Fibroblast of the aortic adventitia (primary cell): ENCODE results near the gene CLCN2. TPM values are rescaled to one million over a fixed set of nuclear protein-coding genes. Genes with fewer than 3 reads are reported as not detected.

Experiments
- DNase-seq: peaks from one replicate; pipeline ENCODE4 v3.0.0-alpha.2; 2010; ENCODE audit warnings: low read depth
- H3K4me3 ChIP-seq: 2 replicates; pipeline ENCODE4 v1.5.1; 2011; ENCODE audit warnings: low read depth, mild to moderate bottlenecking, control low read depth, low read length, moderate library complexity
- CTCF ChIP-seq: IDR thresholded peaks from 2 replicates; pipeline ENCODE4 v1.5.1; 2011; ENCODE audit warnings: mild to moderate bottlenecking, low read length, control low read depth, inconsistent platforms; ENCODE audit not compliant: insufficient read depth
- total RNA-seq: library from RNA; depleted of rRNA; stranded (reverse); fragments of >200 nt; gene quantifications from 2 replicates; pipeline ENCODE4 v1.2.3, GENCODE V29; 2012; ENCODE audit warnings: low replicate concordance

The CLCN2 gene
- total RNA-seq, result 5.9 and 6.2 TPM in 2 replicates

DNA sequence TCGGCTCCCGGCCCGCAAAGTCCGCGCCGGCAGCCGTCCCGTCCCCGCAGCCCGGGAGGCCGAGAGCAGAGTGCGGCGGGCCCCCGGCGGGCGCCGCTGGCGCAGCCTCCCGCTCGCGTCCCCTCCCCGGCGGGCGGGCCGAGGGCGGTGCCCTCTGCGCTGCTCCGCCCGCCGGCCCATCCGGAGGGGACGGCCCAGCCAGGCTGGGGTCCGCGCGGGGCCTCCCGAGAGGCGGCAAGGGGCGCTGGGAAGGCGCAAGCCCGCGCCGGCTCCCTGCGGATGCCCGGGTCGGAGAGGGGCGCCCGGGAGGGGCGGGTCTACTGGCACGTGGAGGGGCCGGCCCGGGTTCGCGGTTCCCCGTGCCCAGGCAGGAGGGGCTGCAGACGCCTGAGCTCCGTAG, at the start of gene CLCN2, which contains the start of gene POLR2H:
CLCN2 (minus strand) TSS at position 74 of the 400 bp plus-strand sequence. CDS start 126 bp downstream, outside the sequence.
POLR2H (plus strand) TSS at position 179 of the 400 bp plus-strand sequence. CDS start 1,783 bp downstream, outside the sequence.
- H3K4me3 ChIP-seq, result peak within 1 kb of the TSS; percentile 85
- DNase-seq, result peak; percentile 26
- TF ChIP-seq CTCF, result no peak

DNA sequence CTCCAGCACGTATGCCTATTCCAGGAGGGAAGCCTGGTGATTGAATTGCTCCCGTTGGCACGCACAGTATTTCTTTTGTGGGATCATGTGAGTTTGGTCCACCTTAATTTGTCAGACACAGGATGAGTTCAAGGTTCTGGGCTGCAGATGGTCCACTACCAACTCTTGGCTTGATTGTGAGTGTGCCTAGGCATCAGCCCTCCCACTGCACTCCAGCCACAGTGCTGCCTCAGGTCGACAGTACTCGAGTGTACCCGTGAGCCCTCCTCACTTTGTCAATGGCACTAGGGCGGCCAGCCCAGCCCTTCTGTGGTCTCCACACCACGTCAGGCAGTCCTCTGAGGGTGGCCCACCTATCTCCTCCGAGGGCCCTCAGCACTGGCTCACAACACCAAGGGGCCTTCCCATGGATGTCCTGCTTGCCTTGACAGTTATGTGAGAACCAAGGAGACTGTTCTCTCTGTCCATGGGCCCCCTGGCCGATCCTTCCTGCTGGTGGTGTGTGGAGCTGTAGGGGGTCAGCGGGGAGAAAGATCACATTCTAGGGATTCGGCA, 48.6 kb upstream of the CLCN2 start:
- no peak overlapping the region for H3K4me3 ChIP-seq
- TF ChIP-seq CTCF, result no peak
- no peak for DNase-seq

GRCh38 chr3:184409331-184409926, 48.0 kb upstream of the CLCN2 start:
- TF ChIP-seq CTCF, result no peak
- no peak for DNase-seq
- no peak overlapping the region for H3K4me3 ChIP-seq

DNA sequence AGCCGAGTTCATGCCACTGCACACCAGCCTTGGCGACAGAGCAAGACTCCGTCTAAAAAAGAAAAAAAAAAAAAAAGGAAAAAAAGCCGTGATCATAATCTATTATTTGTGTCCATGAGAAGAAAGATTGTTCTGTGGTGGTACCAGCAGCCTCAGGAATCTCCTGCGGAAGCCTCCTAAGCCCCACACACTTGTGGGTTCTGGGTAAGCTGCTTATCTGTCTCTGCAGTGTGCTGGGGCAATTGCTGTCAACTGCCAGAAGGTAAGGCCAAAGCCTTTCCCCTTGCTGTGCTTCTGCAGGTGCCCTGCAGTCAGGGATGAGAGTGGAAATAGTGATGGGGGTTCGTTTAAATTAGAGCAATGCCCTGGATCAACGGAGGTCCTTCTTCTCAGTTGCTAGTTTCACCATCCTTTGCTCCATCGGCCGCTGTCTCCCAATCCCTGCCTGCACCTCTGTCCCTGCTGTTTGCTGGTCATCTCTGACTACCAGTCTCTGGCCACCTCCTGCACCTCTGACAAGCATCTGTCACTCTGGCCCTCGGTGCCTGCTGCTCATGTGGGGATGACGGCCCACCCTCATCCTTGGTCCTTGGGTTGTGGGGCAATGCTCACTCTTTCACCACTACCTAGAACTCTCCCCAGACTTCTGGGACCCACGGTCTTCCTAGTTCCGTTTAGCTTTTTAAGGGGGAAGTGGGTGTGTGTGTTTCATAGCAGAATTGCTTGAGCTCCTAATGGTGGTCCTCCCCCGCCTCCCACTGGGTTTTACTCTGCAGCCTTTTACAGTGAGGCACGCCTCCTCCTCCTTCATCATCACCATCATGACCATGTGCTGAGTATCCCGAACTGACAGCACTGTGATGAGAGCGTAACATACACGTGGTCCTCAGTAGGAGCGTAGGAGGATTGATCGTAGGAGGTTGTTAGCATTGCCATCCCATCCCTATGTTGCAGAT, 43.9 kb upstream of the CLCN2 start:
- TF ChIP-seq CTCF, result no peak
- no peak for DNase-seq
- H3K4me3 ChIP-seq, result no peak overlapping the region

DNA sequence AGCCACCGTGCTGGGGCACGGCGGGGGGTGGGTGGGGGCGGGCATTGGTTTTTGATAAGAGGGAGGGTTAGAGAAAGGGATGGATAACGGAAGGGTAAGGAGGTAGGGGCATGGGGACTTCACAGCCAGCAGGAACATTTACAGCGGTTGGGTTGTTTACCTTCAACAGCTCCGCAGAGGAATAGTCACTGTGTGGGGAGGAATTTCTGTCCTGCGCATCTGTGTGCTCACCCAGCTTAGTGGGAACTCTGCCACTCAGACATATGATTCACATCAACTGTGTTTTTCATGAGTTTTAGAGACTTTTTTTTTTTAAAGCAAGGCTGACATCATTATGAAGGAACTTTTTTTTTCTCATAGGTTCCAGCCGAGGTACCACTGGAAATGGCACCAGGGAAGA, 38.0 kb upstream of the CLCN2 start:
- DNase-seq, result peak; percentile 95
- TF ChIP-seq CTCF, result no peak
- H3K4me3 ChIP-seq, result no peak overlapping the region

DNA sequence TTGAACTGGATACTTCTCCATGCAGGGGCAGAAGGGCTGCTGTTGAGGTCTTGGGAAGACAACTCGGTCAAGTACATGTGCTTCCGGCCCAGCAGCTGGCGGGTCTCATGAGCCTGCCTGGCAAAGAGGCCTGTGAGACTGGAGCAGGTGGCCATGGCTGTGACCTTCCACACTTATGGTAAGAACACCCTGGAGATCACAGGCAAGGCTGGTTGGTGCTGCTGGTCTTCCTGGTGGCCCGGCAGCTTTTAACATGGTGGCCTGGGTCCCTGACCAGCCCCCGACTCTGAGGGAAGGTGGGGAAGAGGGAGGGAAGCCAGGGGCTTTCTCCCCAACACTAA, 33.9 kb upstream of the CLCN2 start:
- no peak for DNase-seq
- TF ChIP-seq CTCF, result no peak
- H3K4me3 ChIP-seq, result no peak overlapping the region
